Stimulated activated CD4-positive, alpha-beta T cell treated with anti-CD3 and anti-CD28 coated beads, Interleukin-12 subunit alpha, Interleukin-12 subunit beta, amount 100 ng/mL, for 48 hours (primary cell): ENCODE measurements around the gene CLCN3.
"Not testable (repeated sequence)": the region's sequence is repeated elsewhere in the genome, so short reads cannot be mapped to it uniquely, and the experiment has no call there.

ENCODE experiments used
- DNase-seq, 3 donors: peaks; one replicate each; pipeline ENCODE4 v3.0.0-alpha.2; 2020; ENCODE audit warnings: low read depth in 2 of 3, low spot score in 1 of 3

CLCN3 gene

GRCh38 chr4:169619958-169620879, at the start of gene CLCN3:
CLCN3 (plus strand) TSS chr4:169620578; CDS start chr4:169635929, 15,351 bp downstream.
- peak; percentile 81 to 92 (median 86) for DNase-seq

GRCh38 chr4:169571012-169571411, 49.4 kb upstream of the CLCN3 start:
- not testable (repeated sequence) for DNase-seq

GRCh38 chr4:169571435-169571834, 48.9 kb upstream of the CLCN3 start:
- DNase-seq, result no peak

- no peak for DNase-seq
These were observed 46.5 kb upstream of the CLCN3 start for GRCh38 chr4:169573889-169574288.

GRCh38 chr4:169582203-169582602, 38.2 kb upstream of the CLCN3 start:
- no peak for DNase-seq

- no peak for DNase-seq
These were observed 37.7 kb upstream of the CLCN3 start for GRCh38 chr4:169582706-169583105.

GRCh38 chr4:169583563-169583962, 36.8 kb upstream of the CLCN3 start:
- no peak for DNase-seq

GRCh38 chr4:169593050-169593560, 27.3 kb upstream of the CLCN3 start:
- no peak for DNase-seq

GRCh38 chr4:169594560-169595195, 25.7 kb upstream of the CLCN3 start:
- DNase-seq, result no peak

- no peak for DNase-seq
These were observed 19.2 kb upstream of the CLCN3 start for GRCh38 chr4:169601016-169601771.

GRCh38 chr4:169603312-169603711, 17.1 kb upstream of the CLCN3 start:
- no peak for DNase-seq

GRCh38 chr4:169604131-169604900, 16.1 kb upstream of the CLCN3 start:
- no peak for DNase-seq

GRCh38 chr4:169604903-169605331, 15.5 kb upstream of the CLCN3 start:
- DNase-seq, result no peak

GRCh38 chr4:169611157-169611556, 9.2 kb upstream of the CLCN3 start:
- no peak for DNase-seq

- peak; percentile 71 to 88 (median 78) for DNase-seq
These were observed 8.1 kb upstream of the CLCN3 start, which contains the start of gene NEK1 for GRCh38 chr4:169611991-169612870. NEK1 (minus strand) TSS chr4:169612583; CDS start chr4:169602630, 9,953 bp downstream.

GRCh38 chr4:169612871-169613859, 7.2 kb upstream of the CLCN3 start:
- peak in 2 of 3 donors; percentile 49 to 58 for DNase-seq

GRCh38 chr4:169615467-169616106, 4.8 kb upstream of the CLCN3 start:
- DNase-seq, result no peak

- no peak for DNase-seq
These were observed 3.5 kb upstream of the CLCN3 start for GRCh38 chr4:169616846-169617245.
